WTC11 (cell line): ENCODE measurements around the gene GUCA1A. TPM values are rescaled to one million over a fixed set of nuclear protein-coding genes. Genes with fewer than 3 reads are reported as not detected.

Experiments
- ATAC-seq: fragments of 200-7000 bp; cut with Tn5 transposase; 2 replicates; pipeline ENCODE4 v1.10.0; 2021; ENCODE audit warnings: mild to moderate bottlenecking, moderate library complexity
- CTCF ChIA-PET: fragments of 300-600 bp; sonication (Branson Sonifier 250); formaldehyde crosslinking; loops from one replicate; lab custom pipeline; 2021; ENCODE audit warnings: antibody characterized with exemption; lab: Charles Lee
- POLR2A ChIA-PET: fragments of 350-600 bp; sonication (Branson Sonifier 250); formaldehyde crosslinking; loops from one replicate; lab custom pipeline; 2021; ENCODE audit warnings: antibody characterized with exemption; lab: Charles Lee
- DNase-seq: peaks from one replicate; pipeline ENCODE4 v3.0.0; 2021; ENCODE audit warnings: low spot score
- H3K27ac Mint-ChIP-seq: 2 replicates; pipeline ENCODE4 v1.8.0; 2021; ENCODE audit warnings: mixed read lengths
- H3K27me3 Mint-ChIP-seq: 2 replicates; pipeline ENCODE4 v1.8.0; 2021; ENCODE audit warnings: low read depth, mild to moderate bottlenecking, moderate library complexity, mixed read lengths
- H3K36me3 Mint-ChIP-seq: 2 replicates; pipeline ENCODE4 v1.8.0; 2021; ENCODE audit warnings: mixed read lengths
- H3K4me1 Mint-ChIP-seq: 2 replicates; pipeline ENCODE4 v1.8.0; 2022; ENCODE audit warnings: mixed read lengths
- H3K4me3 Mint-ChIP-seq: 2 replicates; pipeline ENCODE4 v1.8.0; 2021; ENCODE audit warnings: mild to moderate bottlenecking, moderate library complexity, mixed read lengths
- H3K9me3 Mint-ChIP-seq: 2 replicates; pipeline ENCODE4 v1.8.0; 2021; ENCODE audit warnings: mixed read lengths
- ATF1 ChIP-seq: sonication (generic); formaldehyde crosslinking; IDR thresholded peaks from 2 replicates; pipeline ENCODE4 v1.8.1; 2023; ENCODE audit warnings: mild to moderate bottlenecking, moderate library complexity, missing genetic modification reagents
- ATF2 ChIP-seq: sonication (generic); formaldehyde crosslinking; IDR thresholded peaks from 2 replicates; pipeline ENCODE4 v1.8.1; 2022; ENCODE audit warnings: low read depth, missing genetic modification reagents, borderline replicate concordance
- CBFB ChIP-seq: sonication (generic); formaldehyde crosslinking; IDR thresholded peaks from 2 replicates; pipeline ENCODE4 v1.8.1; 2022; ENCODE audit warnings: mild to moderate bottlenecking, low read depth, missing genetic modification reagents
- CREB1 ChIP-seq: sonication (generic); formaldehyde crosslinking; IDR thresholded peaks from 2 replicates; pipeline ENCODE4 v1.8.0; 2023; ENCODE audit warnings: mild to moderate bottlenecking, missing genetic modification reagents
- ELF4 ChIP-seq: sonication (generic); formaldehyde crosslinking; IDR thresholded peaks from 2 replicates; pipeline ENCODE4 v1.8.1; 2022; ENCODE audit warnings: low read depth, mild to moderate bottlenecking, moderate library complexity, missing genetic modification reagents
- EMX1 ChIP-seq: fragments of 250-450 bp; sonication (Bioruptor Pico); IDR thresholded peaks from 2 replicates; pipeline ENCODE4 v1.8.0; 2021; ENCODE audit warnings: mild to moderate bottlenecking
- ETV6 ChIP-seq: sonication (generic); formaldehyde crosslinking; IDR thresholded peaks from 2 replicates; pipeline ENCODE4 v1.8.1; 2022; ENCODE audit warnings: mild to moderate bottlenecking, missing genetic modification reagents
- FOXJ3 ChIP-seq: sonication (generic); formaldehyde crosslinking; IDR thresholded peaks from 2 replicates; pipeline ENCODE4 v1.9.0; 2021; ENCODE audit warnings: missing genetic modification reagents, mild to moderate bottlenecking, borderline replicate concordance
- FOXP1 ChIP-seq: sonication (generic); formaldehyde crosslinking; IDR thresholded peaks from 2 replicates; pipeline ENCODE4 v1.8.0; 2022; ENCODE audit warnings: missing genetic modification reagents, mild to moderate bottlenecking, moderate library complexity, borderline replicate concordance
- GABPB1 ChIP-seq: sonication (generic); formaldehyde crosslinking; IDR thresholded peaks from 2 replicates; pipeline ENCODE4 v1.8.1; 2023; ENCODE audit warnings: mild to moderate bottlenecking, missing genetic modification reagents
- GRHL2 ChIP-seq: fragments of 250-450 bp; sonication (Bioruptor Pico); IDR thresholded peaks from 2 replicates; pipeline ENCODE4 v1.8.0; 2022; ENCODE audit warnings: mild to moderate bottlenecking, moderate library complexity; ENCODE audit not compliant: insufficient replicate concordance, severe bottlenecking
- JUN ChIP-seq: sonication (generic); formaldehyde crosslinking; IDR thresholded peaks from 2 replicates; pipeline ENCODE4 v1.8.0; 2023; ENCODE audit warnings: mild to moderate bottlenecking, missing genetic modification reagents
- MLX ChIP-seq: sonication (generic); formaldehyde crosslinking; IDR thresholded peaks from 2 replicates; pipeline ENCODE4 v1.8.1; 2023; ENCODE audit warnings: mild to moderate bottlenecking, missing genetic modification reagents, moderate library complexity
- NFE2L1 ChIP-seq: sonication (generic); formaldehyde crosslinking; IDR thresholded peaks from 2 replicates; pipeline ENCODE4 v1.8.1; 2023; ENCODE audit warnings: missing genetic modification reagents
- NR3C1 ChIP-seq: sonication (generic); formaldehyde crosslinking; conservative IDR thresholded peaks from 2 replicates; pipeline ENCODE4 v1.8.1; 2023; ENCODE audit warnings: low read depth, mild to moderate bottlenecking, missing genetic modification reagents
- PRRX2 ChIP-seq: fragments of 250-450 bp; sonication (Bioruptor Pico); IDR thresholded peaks from 2 replicates; pipeline ENCODE4 v1.8.0; 2021; ENCODE audit warnings: mild to moderate bottlenecking
- RELA ChIP-seq: sonication (generic); formaldehyde crosslinking; IDR thresholded peaks from 2 replicates; pipeline ENCODE4 v1.8.1; 2022; ENCODE audit warnings: missing genetic modification reagents, mild to moderate bottlenecking, borderline replicate concordance
- TCF7 ChIP-seq: sonication (generic); formaldehyde crosslinking; IDR thresholded peaks from 2 replicates; pipeline ENCODE4 v1.8.0; 2022; ENCODE audit warnings: mild to moderate bottlenecking, low read depth, missing genetic modification reagents, moderate library complexity
- ZBTB21 ChIP-seq: sonication (generic); formaldehyde crosslinking; IDR thresholded peaks from 2 replicates; pipeline ENCODE4 v1.8.1; 2023; ENCODE audit warnings: mild to moderate bottlenecking, missing genetic modification reagents, borderline replicate concordance
- ZMAT4 ChIP-seq: fragments of 250-450 bp; sonication (Bioruptor Pico); IDR thresholded peaks from 2 replicates; pipeline ENCODE4 v1.9.0; 2021; ENCODE audit warnings: mild to moderate bottlenecking
- ZNF121 ChIP-seq: sonication (generic); formaldehyde crosslinking; IDR thresholded peaks from 2 replicates; pipeline ENCODE4 v1.8.0; 2023; ENCODE audit warnings: missing genetic modification reagents
- ZNF138 ChIP-seq: sonication (generic); formaldehyde crosslinking; conservative IDR thresholded peaks from 2 replicates; pipeline ENCODE4 v1.8.1; 2022; ENCODE audit warnings: mild to moderate bottlenecking, moderate library complexity, missing genetic modification reagents
- ZNF263 ChIP-seq: sonication (generic); formaldehyde crosslinking; IDR thresholded peaks from 2 replicates; pipeline ENCODE4 v1.8.1; 2022; ENCODE audit warnings: low read depth, mild to moderate bottlenecking, moderate library complexity, missing genetic modification reagents
- ZNF423 ChIP-seq: fragments of 250-450 bp; sonication (Bioruptor Pico); IDR thresholded peaks from 2 replicates; pipeline ENCODE4 v2.1.2; 2022; ENCODE audit warnings: mild to moderate bottlenecking, moderate library complexity
- ZNF532 ChIP-seq: fragments of 250-450 bp; sonication (Bioruptor Pico); IDR thresholded peaks from 2 replicates; pipeline ENCODE4 v1.9.0; 2021; ENCODE audit warnings: mild to moderate bottlenecking, borderline replicate concordance
- total RNA-seq: library from RNA; stranded (reverse); gene quantifications from 3 replicates; pipeline ENCODE4 v1.2.3, GENCODE V29; 2021
- TF ChIP-seq, protein P1 (sequence below): sonication (generic); formaldehyde crosslinking; IDR thresholded peaks from 2 replicates; pipeline ENCODE4 v1.8.0; 2022; ENCODE audit warnings: mild to moderate bottlenecking, missing genetic modification reagents
- TF ChIP-seq, protein P2 (sequence below): sonication (generic); formaldehyde crosslinking; IDR thresholded peaks from 2 replicates; pipeline ENCODE4 v1.8.0; 2022; ENCODE audit warnings: mild to moderate bottlenecking, missing genetic modification reagents
- TF ChIP-seq, protein P3 (sequence below): sonication (generic); formaldehyde crosslinking; conservative IDR thresholded peaks from 2 replicates; pipeline ENCODE4 v1.8.1; 2023; ENCODE audit warnings: mild to moderate bottlenecking, low read depth, missing genetic modification reagents, moderate library complexity

The GUCA1A gene
- total RNA-seq, 1 experiment from 2014 or later: 10.9 TPM

DNA sequence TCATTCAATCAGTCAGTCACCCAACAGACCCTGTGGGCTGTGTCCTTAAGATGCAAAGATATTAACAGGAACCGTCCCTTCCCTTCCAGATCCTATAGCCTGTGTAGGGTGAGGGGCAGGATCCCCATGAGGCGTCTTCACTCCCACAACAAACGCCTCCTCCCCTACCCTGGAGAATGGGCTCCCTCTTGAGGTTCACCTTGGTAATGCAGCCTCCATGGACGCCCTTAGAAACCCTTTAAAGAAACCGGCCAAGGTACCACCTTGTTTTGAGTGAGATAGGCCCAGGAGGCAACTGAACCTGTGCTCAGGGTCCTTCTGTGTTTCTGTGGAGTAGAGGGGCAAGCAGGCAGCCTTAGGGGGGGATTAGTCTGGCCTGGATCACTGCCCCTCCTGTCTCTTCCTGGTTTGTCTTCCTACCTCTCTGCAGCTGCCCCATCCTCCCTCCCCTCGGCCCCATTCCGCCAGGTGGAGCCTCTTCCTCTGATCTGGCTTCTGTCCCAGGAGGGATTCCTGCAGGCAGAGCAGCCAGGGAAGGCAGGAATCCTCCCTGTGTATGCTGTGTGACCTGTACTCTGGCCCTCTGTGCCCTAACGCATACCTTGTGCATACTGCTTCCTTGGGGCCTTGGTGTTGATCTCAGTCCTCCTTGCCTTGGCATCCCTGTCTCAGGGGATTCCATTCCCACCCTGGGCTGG is 6.6 kb upstream of the GUCA1A start:
- peak overlapping the region; percentile 81 for H3K27ac Mint-ChIP-seq
- H3K9me3 Mint-ChIP-seq: peaks cover 4% of the 10 kb centered on the region
- POLR2A ChIA-PET: interaction anchor here (0.7 kb wide), 1 partner anchor 114 kb away, joined by 4 read pairs; no protein-coding TSS in a partner anchor
- DNase-seq (peak; percentile 96), ATAC-seq (peak; percentile 91)
- H3K36me3 Mint-ChIP-seq: no peaks in the 10 kb centered on the region
- peaks cover 45% of the 10 kb centered on the region for H3K4me1 Mint-ChIP-seq
- peaks cover 11% of the 10 kb centered on the region for H3K27me3 Mint-ChIP-seq
- no peak overlapping the region for H3K4me3 Mint-ChIP-seq
- CTCF ChIA-PET: interaction anchor here (0.7 to 5.9 kb wide), 21 partner anchors 9 to 381 kb away, joined by 3 to 46 read pairs (median 4); partner anchors contain the start of gene C6orf132
- TF ChIP-seq ZNF121 (CRISPR knock-in tag) (0 out of 2 replicates have a peak, but pooled peaks have one; percentile 8), ZNF532 (CRISPR knock-in tag) (no peak), GABPB1 (CRISPR knock-in tag) (no peak), ZBTB21 (CRISPR knock-in tag) (no peak), ZNF263 (CRISPR knock-in tag) (no peak; the same call in 1 of the 2 replicates), PRRX2 (no peak), ZNF138 (CRISPR knock-in tag) (no peak), CBFB (CRISPR knock-in tag) (no peak), ZMAT4 (CRISPR knock-in tag) (no peak), CREB1 (CRISPR knock-in tag) (no peak), FOXJ3 (CRISPR knock-in tag) (no peak), NFE2L1 (CRISPR knock-in tag) (no peak), ELF4 (no peak), ATF2 (no peak), MLX (CRISPR knock-in tag) (no peak), EMX1 (0 out of 2 replicates have a peak, but pooled peaks have one; percentile 14), JUN (no peak), FOXP1 (CRISPR knock-in tag) (no peak), GRHL2 (no peak), ATF1 (no peak), ETV6 (CRISPR knock-in tag) (0 out of 2 replicates have a peak, but pooled peaks have one; percentile 18), NR3C1 (CRISPR knock-in tag) (no peak), TCF7 (CRISPR knock-in tag) (no peak), ZNF423 (CRISPR knock-in tag) (no peak), RELA (CRISPR knock-in tag) (no peak)
- TF ChIP-seq, protein P1, sequence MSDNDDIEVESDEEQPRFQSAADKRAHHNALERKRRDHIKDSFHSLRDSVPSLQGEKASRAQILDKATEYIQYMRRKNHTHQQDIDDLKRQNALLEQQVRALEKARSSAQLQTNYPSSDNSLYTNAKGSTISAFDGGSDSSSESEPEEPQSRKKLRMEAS (CRISPR knock-in tag): no peak
- TF ChIP-seq, protein P2, sequence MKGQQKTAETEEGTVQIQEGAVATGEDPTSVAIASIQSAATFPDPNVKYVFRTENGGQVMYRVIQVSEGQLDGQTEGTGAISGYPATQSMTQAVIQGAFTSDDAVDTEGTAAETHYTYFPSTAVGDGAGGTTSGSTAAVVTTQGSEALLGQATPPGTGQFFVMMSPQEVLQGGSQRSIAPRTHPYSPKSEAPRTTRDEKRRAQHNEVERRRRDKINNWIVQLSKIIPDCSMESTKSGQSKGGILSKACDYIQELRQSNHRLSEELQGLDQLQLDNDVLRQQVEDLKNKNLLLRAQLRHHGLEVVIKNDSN (CRISPR knock-in tag): no peak
- TF ChIP-seq, protein P3, sequence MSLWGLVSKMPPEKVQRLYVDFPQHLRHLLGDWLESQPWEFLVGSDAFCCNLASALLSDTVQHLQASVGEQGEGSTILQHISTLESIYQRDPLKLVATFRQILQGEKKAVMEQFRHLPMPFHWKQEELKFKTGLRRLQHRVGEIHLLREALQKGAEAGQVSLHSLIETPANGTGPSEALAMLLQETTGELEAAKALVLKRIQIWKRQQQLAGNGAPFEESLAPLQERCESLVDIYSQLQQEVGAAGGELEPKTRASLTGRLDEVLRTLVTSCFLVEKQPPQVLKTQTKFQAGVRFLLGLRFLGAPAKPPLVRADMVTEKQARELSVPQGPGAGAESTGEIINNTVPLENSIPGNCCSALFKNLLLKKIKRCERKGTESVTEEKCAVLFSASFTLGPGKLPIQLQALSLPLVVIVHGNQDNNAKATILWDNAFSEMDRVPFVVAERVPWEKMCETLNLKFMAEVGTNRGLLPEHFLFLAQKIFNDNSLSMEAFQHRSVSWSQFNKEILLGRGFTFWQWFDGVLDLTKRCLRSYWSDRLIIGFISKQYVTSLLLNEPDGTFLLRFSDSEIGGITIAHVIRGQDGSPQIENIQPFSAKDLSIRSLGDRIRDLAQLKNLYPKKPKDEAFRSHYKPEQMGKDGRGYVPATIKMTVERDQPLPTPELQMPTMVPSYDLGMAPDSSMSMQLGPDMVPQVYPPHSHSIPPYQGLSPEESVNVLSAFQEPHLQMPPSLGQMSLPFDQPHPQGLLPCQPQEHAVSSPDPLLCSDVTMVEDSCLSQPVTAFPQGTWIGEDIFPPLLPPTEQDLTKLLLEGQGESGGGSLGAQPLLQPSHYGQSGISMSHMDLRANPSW: no peak
